ENCODE results near the gene OR10AG1.

Gene OR10AG1

GRCh38 chr11:55969845-55970244 is at the start of gene OR10AG1:
Gene OR10AG1, minus strand, starts transcription at chr11:55969945. Its CDS starts 38 bp downstream, at chr11:55969907.
- DNase-seq (ENCODE audit: low read depth): no peak

- no peak for DNase-seq (ENCODE audit: low read depth)
These were observed 44.1 kb upstream of the OR10AG1 start for GRCh38 chr11:56013805-56014204.

- no peak for DNase-seq (ENCODE audit: low read depth)
These were observed 41.0 kb upstream of the OR10AG1 start for GRCh38 chr11:56010716-56011115.

- DNase-seq (ENCODE audit: low read depth): no peak
These were observed 24.8 kb upstream of the OR10AG1 start, which contains the start of gene OR5F1 for GRCh38 chr11:55994525-55994924. Gene OR5F1, minus strand, starts transcription at chr11:55994625. Its CDS starts 0 bp downstream, at chr11:55994625.

GRCh38 chr11:55970935-55971334 is 1.2 kb upstream of the OR10AG1 start:
- DNase-seq (ENCODE audit: low read depth): no peak

- no peak for DNase-seq (ENCODE audit: low read depth)
These were observed 1.8 kb downstream of the OR10AG1 start for GRCh38 chr11:55967914-55968313.

- no peak for DNase-seq (ENCODE audit: low read depth)
These were observed 3.4 kb downstream of the OR10AG1 start for GRCh38 chr11:55966391-55966790.

GRCh38 chr11:55956521-55956920 is 13.2 kb downstream of the OR10AG1 start:
- no peak for DNase-seq (ENCODE audit: low read depth)

- no peak for DNase-seq (ENCODE audit: low read depth)
These were observed 20.4 kb downstream of the OR10AG1 start for GRCh38 chr11:55949330-55949729.

GRCh38 chr11:55942785-55943392 is 26.9 kb downstream of the OR10AG1 start:
- DNase-seq (ENCODE audit: low read depth): peak; percentile 13

- no peak for DNase-seq (ENCODE audit: low read depth)
These were observed 33.4 kb downstream of the OR10AG1 start, which contains the start of gene OR5I1 for GRCh38 chr11:55936300-55936699. Gene OR5I1, minus strand, starts transcription at chr11:55936400. Its CDS starts 0 bp downstream, at chr11:55936400.

GRCh38 chr11:55920537-55920936 is 49.2 kb downstream of the OR10AG1 start:
- DNase-seq (ENCODE audit: low read depth): no peak
